MM.1S (cell line): ENCODE results near the gene LRMDA.

Experiments used
- DNase-seq: peaks from one replicate; pipeline ENCODE4 v3.0.0-alpha.2; 2015
- H2AFZ ChIP-seq: fragments of 300-600 bp; sonication (generic); 2 replicates; pipeline ENCODE4 v1.6.0; 2016; ENCODE audit warnings: antibody characterized with exemption, low read length
- H3F3A ChIP-seq: fragments of 300-600 bp; sonication (generic); 2 replicates; pipeline ENCODE4 v1.6.1; 2016; ENCODE audit warnings: mild to moderate bottlenecking, antibody characterized with exemption, low read length, moderate library complexity, mixed read lengths; ENCODE audit not compliant: insufficient read depth
- H3K27ac ChIP-seq: fragments of 300-600 bp; sonication (generic); 2 replicates; pipeline ENCODE4 v1.5.1; 2016; ENCODE audit warnings: mild to moderate bottlenecking, low read length
- H3K27me3 ChIP-seq: fragments of 300-600 bp; sonication (generic); replicated peaks from 2 replicates; pipeline ENCODE4 v1.6.0; 2016; ENCODE audit warnings: low read length; ENCODE audit not compliant: insufficient read depth
- H3K36me3 ChIP-seq: fragments of 300-600 bp; sonication (generic); replicated peaks from 2 replicates; pipeline ENCODE4 v1.6.1; 2016; ENCODE audit warnings: mild to moderate bottlenecking, low read length, mixed read lengths; ENCODE audit not compliant: insufficient read depth
- H3K4me1 ChIP-seq: fragments of 300-600 bp; sonication (generic); 2 replicates; pipeline ENCODE4 v1.6.1; 2016; ENCODE audit warnings: low read length, mixed read lengths
- H3K4me2 ChIP-seq: fragments of 300-600 bp; sonication (generic); 2 replicates; pipeline ENCODE4 v1.6.0; 2016; ENCODE audit warnings: low read depth, low read length
- H3K4me3 ChIP-seq: fragments of 300-600 bp; sonication (generic); 2 replicates; pipeline ENCODE4 v1.5.1; 2016; ENCODE audit warnings: low read length, mixed read lengths
- H3K79me2 ChIP-seq: fragments of 300-600 bp; sonication (generic); 2 replicates; pipeline ENCODE4 v1.6.1; 2016; ENCODE audit warnings: mixed run types, low read length, mixed read lengths
- H3K9ac ChIP-seq: fragments of 300-600 bp; sonication (generic); 2 replicates; pipeline ENCODE4 v1.6.1; 2016; ENCODE audit warnings: low read length, mixed read lengths
- H3K9me2 ChIP-seq: fragments of 300-600 bp; sonication (generic); replicated peaks from 2 replicates; pipeline ENCODE4 v1.6.1; 2016; ENCODE audit warnings: mild to moderate bottlenecking, low read length, mixed read lengths; ENCODE audit not compliant: insufficient read depth
- H3K9me3 ChIP-seq: fragments of 300-600 bp; sonication (generic); replicated peaks from 2 replicates; pipeline ENCODE4 v1.6.1; 2016; ENCODE audit warnings: mild to moderate bottlenecking, low read length, mixed read lengths; ENCODE audit not compliant: insufficient read depth
- H4K20me1 ChIP-seq: fragments of 300-600 bp; sonication (generic); 2 replicates; pipeline ENCODE4 v1.6.1; 2016; ENCODE audit warnings: mild to moderate bottlenecking, low read length, moderate library complexity, mixed read lengths; ENCODE audit not compliant: insufficient read depth
- CTCF ChIP-seq: fragments of 300-600 bp; sonication (generic); IDR thresholded peaks from 2 replicates; pipeline ENCODE4 v1.5.1; 2016; ENCODE audit warnings: antibody characterized with exemption, low read length, mixed read lengths
- EZH2 ChIP-seq: fragments of 300-600 bp; sonication (generic); optimal IDR thresholded peaks from 2 replicates; pipeline ENCODE3; 2017; ENCODE audit warnings: low read depth, mild to moderate bottlenecking, antibody characterized with exemption, low read length, mixed read lengths
- EZH2phosphoT487 ChIP-seq: fragments of 300-600 bp; sonication (generic); IDR thresholded peaks from 2 replicates; pipeline ENCODE4 v1.6.1; 2018; ENCODE audit warnings: antibody characterized with exemption, low read length

LRMDA gene

GRCh38 chr10:75801121-75801520 is 369.7 kb downstream of the LRMDA start:
- no peaks in the 10 kb centered on the region for H3K79me2 ChIP-seq
- no peaks in the 10 kb centered on the region for H3F3A ChIP-seq
- no peak overlapping the region for H3K9ac ChIP-seq
- no peak overlapping the region for H3K4me3 ChIP-seq
- no peak overlapping the region for H3K4me2 ChIP-seq
- H3K9me3 ChIP-seq: no peaks in the 10 kb centered on the region
- H3K9me2 ChIP-seq: no peaks in the 10 kb centered on the region
- no peaks in the 10 kb centered on the region for H3K36me3 ChIP-seq
- TF ChIP-seq EZH2phosphoT487 (no peak), CTCF (no peak), EZH2 (no peak)
- H4K20me1 ChIP-seq: no peaks in the 10 kb centered on the region
- H2AFZ ChIP-seq: no peak overlapping the region
- H3K27ac ChIP-seq: no peak overlapping the region
- no peaks in the 10 kb centered on the region for H3K4me1 ChIP-seq
- no peaks in the 10 kb centered on the region for H3K27me3 ChIP-seq
- no peak for DNase-seq

GRCh38 chr10:75801661-75802060 is 370.2 kb downstream of the LRMDA start:
- Histone ChIP-seq H4K20me1 (no peaks in the 10 kb centered on the region), H3K27me3 (no peaks in the 10 kb centered on the region), H3K9ac (no peak overlapping the region), H3K27ac (no peak overlapping the region), H3F3A (no peaks in the 10 kb centered on the region), H3K4me3 (no peak overlapping the region), H3K36me3 (no peaks in the 10 kb centered on the region), H3K9me2 (no peaks in the 10 kb centered on the region), H2AFZ (no peak overlapping the region), H3K79me2 (no peaks in the 10 kb centered on the region), H3K9me3 (no peaks in the 10 kb centered on the region), H3K4me1 (no peaks in the 10 kb centered on the region), H3K4me2 (no peak overlapping the region)
- DNase-seq: no peak
- TF ChIP-seq EZH2phosphoT487 (no peak), CTCF (no peak), EZH2 (no peak)

GRCh38 chr10:75803121-75803520 is 371.7 kb downstream of the LRMDA start:
- TF ChIP-seq EZH2phosphoT487 (no peak), EZH2 (no peak), CTCF (no peak)
- no peaks in the 10 kb centered on the region for H3F3A ChIP-seq
- no peaks in the 10 kb centered on the region for H3K9me2 ChIP-seq
- no peak overlapping the region for H3K27ac ChIP-seq
- no peaks in the 10 kb centered on the region for H3K36me3 ChIP-seq
- H3K4me2 ChIP-seq: no peak overlapping the region
- H3K79me2 ChIP-seq: no peaks in the 10 kb centered on the region
- no peaks in the 10 kb centered on the region for H3K4me1 ChIP-seq
- no peak overlapping the region for H3K4me3 ChIP-seq
- no peaks in the 10 kb centered on the region for H3K27me3 ChIP-seq
- H3K9ac ChIP-seq: no peak overlapping the region
- no peaks in the 10 kb centered on the region for H3K9me3 ChIP-seq
- no peak overlapping the region for H2AFZ ChIP-seq
- no peak for DNase-seq
- H4K20me1 ChIP-seq: no peaks in the 10 kb centered on the region
